C4-2B (cell line): ENCODE data around the gene SGPP2.
"Not testable (repeated sequence)": the region's sequence is repeated elsewhere in the genome, so short reads cannot be mapped to it uniquely, and the experiment has no call there.

Source experiments
- H3K27ac ChIP-seq: fragments of 450-650 bp; 2 replicates; pipeline ENCODE4 v1.5.1; 2017
- ZFX ChIP-seq: fragments of 450-650 bp; IDR thresholded peaks from 2 replicates; pipeline ENCODE4 v1.6.1; 2017
- TF ChIP-seq, protein P1 (sequence below): fragments of 450-650 bp; conservative IDR thresholded peaks from 2 replicates; pipeline ENCODE4 v1.5.1; 2017; ENCODE audit warnings: mild to moderate bottlenecking

Gene SGPP2

DNA sequence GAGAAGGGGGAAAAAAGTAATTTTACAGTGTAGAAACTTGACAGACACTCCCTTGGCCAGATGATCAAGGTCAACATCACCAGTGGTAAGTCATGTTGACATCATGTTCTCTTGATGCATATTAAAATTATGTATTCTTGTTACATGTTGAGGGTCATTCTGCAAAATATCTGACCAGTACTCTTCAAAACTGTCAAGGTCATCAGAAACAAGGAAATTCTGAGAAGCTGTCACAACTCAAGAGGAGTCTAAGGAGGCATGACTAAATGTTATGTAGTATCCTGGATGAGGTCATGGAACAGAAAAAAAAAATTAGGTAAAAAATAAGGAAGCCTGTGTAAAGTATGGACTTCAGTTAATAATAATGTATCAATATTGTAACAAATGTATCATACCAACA lies 6.3 kb downstream of the SGPP2 start:
- H3K27ac ChIP-seq, result no peak overlapping the region
- no peak for TF ChIP-seq ZFX
- TF ChIP-seq, protein P1, sequence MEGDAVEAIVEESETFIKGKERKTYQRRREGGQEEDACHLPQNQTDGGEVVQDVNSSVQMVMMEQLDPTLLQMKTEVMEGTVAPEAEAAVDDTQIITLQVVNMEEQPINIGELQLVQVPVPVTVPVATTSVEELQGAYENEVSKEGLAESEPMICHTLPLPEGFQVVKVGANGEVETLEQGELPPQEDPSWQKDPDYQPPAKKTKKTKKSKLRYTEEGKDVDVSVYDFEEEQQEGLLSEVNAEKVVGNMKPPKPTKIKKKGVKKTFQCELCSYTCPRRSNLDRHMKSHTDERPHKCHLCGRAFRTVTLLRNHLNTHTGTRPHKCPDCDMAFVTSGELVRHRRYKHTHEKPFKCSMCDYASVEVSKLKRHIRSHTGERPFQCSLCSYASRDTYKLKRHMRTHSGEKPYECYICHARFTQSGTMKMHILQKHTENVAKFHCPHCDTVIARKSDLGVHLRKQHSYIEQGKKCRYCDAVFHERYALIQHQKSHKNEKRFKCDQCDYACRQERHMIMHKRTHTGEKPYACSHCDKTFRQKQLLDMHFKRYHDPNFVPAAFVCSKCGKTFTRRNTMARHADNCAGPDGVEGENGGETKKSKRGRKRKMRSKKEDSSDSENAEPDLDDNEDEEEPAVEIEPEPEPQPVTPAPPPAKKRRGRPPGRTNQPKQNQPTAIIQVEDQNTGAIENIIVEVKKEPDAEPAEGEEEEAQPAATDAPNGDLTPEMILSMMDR, result no peak

GRCh38 chr2:222431869-222432268 lies 7.5 kb downstream of the SGPP2 start:
- TF ChIP-seq, protein P1, result no peak
- no peak for TF ChIP-seq ZFX
- H3K27ac ChIP-seq, result no peak overlapping the region

DNA sequence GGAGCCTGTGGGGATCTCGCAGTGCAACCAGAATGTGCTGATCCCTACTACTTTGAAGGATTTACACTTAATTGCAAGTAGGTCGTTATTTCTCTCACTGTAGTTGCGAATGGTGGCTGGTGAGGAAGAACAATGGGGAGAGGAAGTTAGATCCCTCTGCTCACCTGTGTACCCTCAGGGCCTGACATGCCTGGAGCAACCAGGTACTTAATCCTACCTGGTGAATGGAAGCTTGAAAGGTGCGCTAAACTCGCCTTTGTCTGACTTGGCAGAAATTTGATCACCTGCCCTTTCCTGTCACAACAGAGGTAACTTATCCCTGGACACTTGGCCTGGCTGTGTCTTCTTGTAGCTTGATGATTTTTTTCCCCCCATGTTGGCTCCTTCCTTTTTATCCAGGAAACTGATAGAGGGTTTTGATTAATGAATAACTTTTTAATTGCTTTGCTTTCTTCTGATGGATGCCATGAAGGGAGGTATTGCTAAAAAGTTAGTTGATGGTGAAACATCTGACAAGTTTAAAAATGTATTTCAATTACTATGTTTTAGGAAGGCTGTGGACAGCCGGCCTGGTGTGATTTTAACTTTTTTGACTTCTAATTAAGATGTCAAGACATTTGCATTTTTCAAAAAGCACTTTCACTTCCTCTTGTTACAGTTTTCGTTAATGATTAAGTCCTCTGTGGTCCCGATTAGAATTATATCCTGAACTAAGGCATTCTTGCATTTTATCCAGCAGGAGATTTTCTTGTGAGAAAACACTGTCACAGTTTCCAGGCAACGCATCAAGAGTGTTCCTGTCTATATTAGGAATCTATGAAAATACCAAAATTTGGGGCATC lies 9.2 kb downstream of the SGPP2 start:
- H3K27ac ChIP-seq, result no peak overlapping the region
- TF ChIP-seq, protein P1, result no peak
- no peak for TF ChIP-seq ZFX

GRCh38 chr2:222434204-222434603 lies 9.9 kb downstream of the SGPP2 start:
- TF ChIP-seq ZFX, result no peak
- TF ChIP-seq, protein P1, result no peak
- H3K27ac ChIP-seq, result no peak overlapping the region

DNA sequence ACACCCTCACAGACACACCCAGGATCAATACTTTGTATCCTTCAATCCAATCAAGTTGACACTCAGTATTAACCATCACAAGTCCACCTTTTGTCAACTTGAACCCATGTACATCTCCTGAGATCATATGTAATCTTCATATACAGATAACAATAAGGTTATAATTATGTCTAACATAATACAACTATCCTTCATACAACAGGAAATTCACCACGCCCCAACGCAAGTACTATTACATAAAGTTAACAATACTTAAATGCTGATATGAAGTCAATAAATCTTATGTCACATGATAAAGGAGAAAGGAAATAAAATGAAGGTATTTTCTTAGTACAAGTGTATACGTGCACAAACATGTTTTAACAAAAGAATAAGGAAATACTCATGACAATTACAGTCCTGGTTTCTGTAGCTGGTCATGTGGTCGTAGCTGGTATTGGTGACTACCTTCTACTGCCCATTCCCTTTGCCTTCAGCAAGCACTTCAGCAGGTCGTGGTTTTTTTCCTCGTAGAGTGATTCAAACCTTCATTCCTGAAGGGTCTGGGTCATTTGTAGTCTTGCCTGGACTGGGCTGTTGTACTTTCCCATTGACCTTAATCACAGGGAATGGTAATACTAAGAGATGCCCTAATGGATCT lies 11.2 kb downstream of the SGPP2 start:
- H3K27ac ChIP-seq, result not testable (repeated sequence)

- no peak overlapping the region for H3K27ac ChIP-seq
- no peak for TF ChIP-seq ZFX
- TF ChIP-seq, protein P1, result peak; percentile 16
These were observed 11.7 kb downstream of the SGPP2 start for GRCh38 chr2:222436040-222436413.

- no peak overlapping the region for H3K27ac ChIP-seq
- TF ChIP-seq, protein P1, result no peak
These were observed 15.3 kb downstream of the SGPP2 start for GRCh38 chr2:222439692-222440091.
